Measurements from ENCODE around the gene THRAP3.

DNA sequence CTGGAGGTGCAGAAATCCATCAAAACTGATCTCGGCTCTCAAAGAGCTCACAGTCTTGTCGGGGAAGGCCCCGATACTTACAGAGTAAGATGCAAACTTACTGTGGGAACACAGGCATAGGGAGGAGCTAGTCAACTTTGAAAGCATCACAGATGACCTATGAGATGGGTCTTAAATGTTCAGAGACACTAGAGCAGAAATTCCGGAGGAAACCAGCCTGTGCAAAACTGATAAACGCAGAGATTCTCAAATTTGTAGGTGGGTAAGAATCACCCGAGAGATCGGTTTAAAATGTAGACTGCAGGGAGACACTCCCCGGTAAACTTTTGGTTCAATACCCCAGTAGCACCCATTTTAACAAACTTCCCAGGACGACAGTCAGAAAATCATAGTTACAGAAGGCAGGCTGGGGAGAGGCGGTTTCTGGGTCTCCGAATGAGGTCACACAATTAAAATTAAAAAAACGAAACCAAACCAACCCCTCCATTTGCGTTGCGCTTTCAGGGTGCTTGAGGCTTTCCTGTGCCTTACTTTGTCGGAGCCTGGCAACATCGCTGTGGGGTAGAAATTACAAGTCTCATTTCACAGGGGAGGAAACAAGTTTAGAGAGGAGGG lies 755 bp upstream of the THRAP3 start:
- TF ChIP-seq, protein P1, sequence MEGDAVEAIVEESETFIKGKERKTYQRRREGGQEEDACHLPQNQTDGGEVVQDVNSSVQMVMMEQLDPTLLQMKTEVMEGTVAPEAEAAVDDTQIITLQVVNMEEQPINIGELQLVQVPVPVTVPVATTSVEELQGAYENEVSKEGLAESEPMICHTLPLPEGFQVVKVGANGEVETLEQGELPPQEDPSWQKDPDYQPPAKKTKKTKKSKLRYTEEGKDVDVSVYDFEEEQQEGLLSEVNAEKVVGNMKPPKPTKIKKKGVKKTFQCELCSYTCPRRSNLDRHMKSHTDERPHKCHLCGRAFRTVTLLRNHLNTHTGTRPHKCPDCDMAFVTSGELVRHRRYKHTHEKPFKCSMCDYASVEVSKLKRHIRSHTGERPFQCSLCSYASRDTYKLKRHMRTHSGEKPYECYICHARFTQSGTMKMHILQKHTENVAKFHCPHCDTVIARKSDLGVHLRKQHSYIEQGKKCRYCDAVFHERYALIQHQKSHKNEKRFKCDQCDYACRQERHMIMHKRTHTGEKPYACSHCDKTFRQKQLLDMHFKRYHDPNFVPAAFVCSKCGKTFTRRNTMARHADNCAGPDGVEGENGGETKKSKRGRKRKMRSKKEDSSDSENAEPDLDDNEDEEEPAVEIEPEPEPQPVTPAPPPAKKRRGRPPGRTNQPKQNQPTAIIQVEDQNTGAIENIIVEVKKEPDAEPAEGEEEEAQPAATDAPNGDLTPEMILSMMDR (conservative IDR thresholded peaks at IDR 0.05; ENCODE audit: low read depth, low read length): no peak
- TF ChIP-seq EZH2 (IDR thresholded peaks at IDR 0.05; ENCODE audit: borderline replicate concordance, low read depth, low read length, poor library complexity, severe bottlenecking): no peak
